OCI-LY1 (cell line): ENCODE measurements around the gene MTHFD1L.

Source experiments
- H2AFZ ChIP-seq: fragments of 200-600 bp; sonication (generic), shearing (Covaris generic); 2 replicates; pipeline ENCODE4 v1.6.0; 2014; ENCODE audit warnings: antibody characterized with exemption, mild to moderate bottlenecking, low read length
- H3F3A ChIP-seq: fragments of 200-600 bp; sonication (generic), shearing (Covaris generic); 2 replicates; pipeline ENCODE4 v1.6.0; 2014; ENCODE audit warnings: mild to moderate bottlenecking, antibody characterized with exemption, low read length, moderate library complexity; ENCODE audit not compliant: insufficient read depth
- H3K27ac ChIP-seq: fragments of 200-600 bp; sonication (generic); 2 replicates; pipeline ENCODE4 v1.5.1; 2014; ENCODE audit warnings: low read length, mixed run types, mild to moderate bottlenecking, low read depth; ENCODE audit not compliant: poor library complexity, severe bottlenecking
- H3K27me3 ChIP-seq: fragments of 200-600 bp; sonication (generic); 2 replicates; pipeline ENCODE4 v1.6.0; 2014; ENCODE audit warnings: antibody characterized with exemption, mild to moderate bottlenecking, low read length, moderate library complexity; ENCODE audit not compliant: insufficient read depth
- H3K36me3 ChIP-seq: fragments of 200-600 bp; sonication (generic); 2 replicates; pipeline ENCODE4 v1.6.1; 2014; ENCODE audit warnings: mild to moderate bottlenecking, antibody characterized with exemption, low read length, moderate library complexity, mixed read lengths; ENCODE audit not compliant: insufficient read depth
- H3K4me1 ChIP-seq: fragments of 200-600 bp; sonication (generic); 2 replicates; pipeline ENCODE4 v1.5.1; 2014; ENCODE audit warnings: mild to moderate bottlenecking, low read length, moderate library complexity; ENCODE audit not compliant: insufficient read depth, severe bottlenecking
- H3K4me2 ChIP-seq: fragments of 200-600 bp; sonication (generic), shearing (Covaris generic); 2 replicates; pipeline ENCODE4 v1.6.1; 2014; ENCODE audit warnings: low read length
- H3K4me3 ChIP-seq: fragments of 200-600 bp; sonication (generic); 2 replicates; pipeline ENCODE4 v1.5.1; 2014; ENCODE audit warnings: low read length, low read depth, mild to moderate bottlenecking, mixed read lengths; ENCODE audit not compliant: poor library complexity, severe bottlenecking
- H3K79me2 ChIP-seq: fragments of 200-600 bp; shearing (Covaris generic); 2 replicates; pipeline ENCODE4 v1.6.1; 2016; ENCODE audit warnings: mixed run types, low read length, mixed read lengths; ENCODE audit not compliant: insufficient read depth
- H3K9ac ChIP-seq: fragments of 200-600 bp; sonication (generic), shearing (Covaris generic); 2 replicates; pipeline ENCODE4 v1.6.1; 2014; ENCODE audit warnings: mild to moderate bottlenecking, low read length, mixed read lengths
- H3K9me2 ChIP-seq: fragments of 200-600 bp; sonication (generic), shearing (Covaris generic); 2 replicates; pipeline ENCODE4 v1.6.1; 2014; ENCODE audit warnings: low read depth, mild to moderate bottlenecking, low read length, mixed read lengths
- H3K9me3 ChIP-seq: fragments of 200-600 bp; shearing (Covaris generic); 2 replicates; pipeline ENCODE4 v1.6.1; 2014; ENCODE audit warnings: low read length, mixed read lengths
- H4K20me1 ChIP-seq: fragments of 200-600 bp; sonication (generic), shearing (Covaris generic); 2 replicates; pipeline ENCODE4 v1.6.0; 2016; ENCODE audit warnings: mild to moderate bottlenecking, low read length; ENCODE audit not compliant: insufficient read depth
- EZH2 ChIP-seq: fragments of 200-600 bp; sonication (generic), shearing (Covaris generic); IDR thresholded peaks from 2 replicates; pipeline ENCODE4 v1.8.0; 2017; ENCODE audit warnings: borderline replicate concordance, mixed run types, mild to moderate bottlenecking, antibody characterized with exemption, low read length, moderate library complexity, mixed read lengths
- TF ChIP-seq, protein P1 (sequence below): fragments of 200-600 bp; sonication (generic), shearing (Covaris generic); IDR thresholded peaks from 2 replicates; pipeline ENCODE4 v1.5.1; 2017; ENCODE audit warnings: mild to moderate bottlenecking, antibody characterized with exemption, low read length, moderate library complexity, mixed read lengths

Gene MTHFD1L

DNA sequence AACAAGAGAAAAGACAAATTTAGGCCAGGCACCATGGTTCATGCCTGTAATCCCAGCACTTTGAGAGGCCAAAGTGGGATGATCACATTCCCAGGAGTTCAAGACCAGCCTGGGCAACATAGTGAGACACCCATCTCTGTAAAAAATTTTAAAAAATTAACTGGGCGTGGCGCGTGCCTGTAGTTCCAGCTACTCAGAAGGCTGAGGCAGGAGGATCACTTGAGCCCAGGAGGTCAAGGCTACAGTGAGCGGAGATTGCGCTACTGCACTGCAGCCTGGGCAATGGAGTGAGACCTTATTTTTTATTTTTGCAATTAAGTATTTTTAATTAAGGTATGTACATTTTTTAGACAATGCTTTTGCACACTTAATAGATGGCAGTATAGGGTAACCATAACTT lies 3.3 kb downstream of the MTHFD1L start:
- Histone ChIP-seq H3K9ac (no peak overlapping the region), H3K9me2 (no peaks in the 10 kb centered on the region), H3K4me3 (no peak overlapping the region), H3K36me3 (peaks cover 8% of the 10 kb centered on the region), H4K20me1 (no peaks in the 10 kb centered on the region), H3K79me2 (peaks cover 50% of the 10 kb centered on the region), H3K9me3 (no peaks in the 10 kb centered on the region), H3F3A (no peaks in the 10 kb centered on the region), H3K27ac (no peak overlapping the region), H2AFZ (no peak overlapping the region), H3K4me1 (peaks cover 15% of the 10 kb centered on the region), H3K4me2 (no peak overlapping the region), H3K27me3 (no peaks in the 10 kb centered on the region)
- no peak for TF ChIP-seq EZH2
- TF ChIP-seq, protein P1, sequence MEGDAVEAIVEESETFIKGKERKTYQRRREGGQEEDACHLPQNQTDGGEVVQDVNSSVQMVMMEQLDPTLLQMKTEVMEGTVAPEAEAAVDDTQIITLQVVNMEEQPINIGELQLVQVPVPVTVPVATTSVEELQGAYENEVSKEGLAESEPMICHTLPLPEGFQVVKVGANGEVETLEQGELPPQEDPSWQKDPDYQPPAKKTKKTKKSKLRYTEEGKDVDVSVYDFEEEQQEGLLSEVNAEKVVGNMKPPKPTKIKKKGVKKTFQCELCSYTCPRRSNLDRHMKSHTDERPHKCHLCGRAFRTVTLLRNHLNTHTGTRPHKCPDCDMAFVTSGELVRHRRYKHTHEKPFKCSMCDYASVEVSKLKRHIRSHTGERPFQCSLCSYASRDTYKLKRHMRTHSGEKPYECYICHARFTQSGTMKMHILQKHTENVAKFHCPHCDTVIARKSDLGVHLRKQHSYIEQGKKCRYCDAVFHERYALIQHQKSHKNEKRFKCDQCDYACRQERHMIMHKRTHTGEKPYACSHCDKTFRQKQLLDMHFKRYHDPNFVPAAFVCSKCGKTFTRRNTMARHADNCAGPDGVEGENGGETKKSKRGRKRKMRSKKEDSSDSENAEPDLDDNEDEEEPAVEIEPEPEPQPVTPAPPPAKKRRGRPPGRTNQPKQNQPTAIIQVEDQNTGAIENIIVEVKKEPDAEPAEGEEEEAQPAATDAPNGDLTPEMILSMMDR: no peak

DNA sequence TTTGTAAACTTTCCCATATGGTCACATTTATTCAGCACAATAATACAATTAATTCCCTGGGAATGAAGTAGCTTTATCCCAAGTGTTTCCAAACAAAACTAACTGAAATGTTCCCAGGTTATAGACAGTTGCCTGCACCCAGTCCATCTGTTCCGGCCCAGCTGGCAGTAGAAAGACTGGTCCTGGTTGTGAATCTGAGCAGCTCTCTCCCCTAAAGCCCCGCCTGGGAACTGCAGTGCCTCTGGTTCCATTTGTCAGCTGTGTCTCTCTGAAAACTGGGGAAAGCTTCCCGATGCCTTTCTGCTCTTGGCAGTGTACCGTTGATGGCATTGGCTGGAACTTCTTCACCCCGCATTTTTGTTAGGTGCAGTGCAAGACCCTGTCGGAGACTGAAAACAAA lies 8.7 kb downstream of the MTHFD1L start:
- H3K4me3 ChIP-seq: no peak overlapping the region
- no peaks in the 10 kb centered on the region for H3K4me1 ChIP-seq
- peaks cover 40% of the 10 kb centered on the region for H3K36me3 ChIP-seq
- no peak overlapping the region for H2AFZ ChIP-seq
- no peaks in the 10 kb centered on the region for H4K20me1 ChIP-seq
- H3K27ac ChIP-seq: no peak overlapping the region
- no peak for TF ChIP-seq EZH2
- TF ChIP-seq, protein P1: no peak
- no peaks in the 10 kb centered on the region for H3K9me3 ChIP-seq
- H3K9me2 ChIP-seq: no peaks in the 10 kb centered on the region
- no peak overlapping the region for H3K4me2 ChIP-seq
- no peak overlapping the region for H3K9ac ChIP-seq
- H3K27me3 ChIP-seq: no peaks in the 10 kb centered on the region
- peaks cover 34% of the 10 kb centered on the region for H3K79me2 ChIP-seq
- H3F3A ChIP-seq: no peaks in the 10 kb centered on the region

DNA sequence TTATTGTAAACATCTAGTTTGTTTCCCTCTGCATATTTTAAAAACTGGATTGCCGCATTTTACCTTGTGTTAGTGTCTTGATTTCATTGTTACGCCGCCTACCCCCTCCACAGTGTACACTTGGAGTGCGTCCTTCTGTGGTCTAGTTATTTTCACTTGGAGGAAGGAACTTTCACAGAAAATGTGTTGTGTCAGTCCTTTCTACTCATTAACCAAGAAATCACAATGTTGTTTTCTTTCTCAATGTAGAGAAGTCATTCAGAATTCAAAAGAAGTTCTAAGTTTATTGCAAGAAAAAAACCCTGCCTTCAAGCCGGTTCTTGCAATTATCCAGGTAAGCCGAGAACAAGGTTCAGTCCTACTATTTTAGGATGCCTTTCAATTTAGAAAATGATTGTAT lies 10.3 kb downstream of the MTHFD1L start:
- Histone ChIP-seq H2AFZ (no peak overlapping the region), H3K27ac (no peak overlapping the region), H3K4me1 (no peaks in the 10 kb centered on the region), H3K79me2 (peaks cover 21% of the 10 kb centered on the region), H3F3A (no peaks in the 10 kb centered on the region), H3K9me3 (no peaks in the 10 kb centered on the region), H4K20me1 (no peaks in the 10 kb centered on the region), H3K4me2 (no peak overlapping the region), H3K4me3 (no peak overlapping the region), H3K9me2 (no peaks in the 10 kb centered on the region), H3K9ac (no peak overlapping the region), H3K27me3 (no peaks in the 10 kb centered on the region), H3K36me3 (peaks cover 54% of the 10 kb centered on the region)
- no peak for TF ChIP-seq EZH2
- TF ChIP-seq, protein P1: no peak
